H9 (cell line): ENCODE results near the gene PPFIA2. TPM values are rescaled to one million over a fixed set of nuclear protein-coding genes. Genes with fewer than 3 reads are reported as not detected.
A peak's percentile ranks its signal among the peaks of the same experiment; 100 is the strongest.

Experiments
- DNase-seq: peaks from one replicate; pipeline ENCODE4 v3.0.0-alpha.2; 2017
- H2AFZ ChIP-seq: one replicate; pipeline ENCODE4 v1.6.1; 2013; ENCODE audit warnings: mild to moderate bottlenecking, low read length, control low read depth, moderate library complexity
- H2AK5ac ChIP-seq: 2 replicates; pipeline ENCODE4 v1.6.1; 2013; ENCODE audit warnings: low read length, control low read depth, mixed read lengths; ENCODE audit not compliant: insufficient read length
- H2BK120ac ChIP-seq: one replicate; pipeline ENCODE4 v1.6.1; 2013; ENCODE audit warnings: low read depth, mild to moderate bottlenecking, low read length, control low read depth, inconsistent platforms; ENCODE audit not compliant: poor library complexity, severe bottlenecking
- H2BK12ac ChIP-seq: 2 replicates; pipeline ENCODE4 v1.6.1; 2013; ENCODE audit warnings: low read length, control low read depth, mixed read lengths, low read depth; ENCODE audit not compliant: insufficient read length
- H2BK15ac ChIP-seq: 2 replicates; pipeline ENCODE4 v1.6.1; 2013; ENCODE audit warnings: low read depth, low read length, control low read depth
- H2BK20ac ChIP-seq: one replicate; pipeline ENCODE4 v1.6.1; 2013; ENCODE audit warnings: low read depth, mild to moderate bottlenecking, low read length, control low read depth, inconsistent platforms; ENCODE audit not compliant: poor library complexity, severe bottlenecking
- H2BK5ac ChIP-seq: 2 replicates; pipeline ENCODE4 v1.6.1; 2013; ENCODE audit warnings: low read length, control low read depth, mixed read lengths; ENCODE audit not compliant: insufficient read length
- H3K14ac ChIP-seq: 2 replicates; pipeline ENCODE4 v1.6.1; 2013; ENCODE audit warnings: low read length, control low read depth; ENCODE audit not compliant: insufficient read depth
- H3K18ac ChIP-seq: 2 replicates; pipeline ENCODE4 v1.6.1; 2013; ENCODE audit warnings: low read depth, mild to moderate bottlenecking, mixed read lengths, low read length, control low read depth; ENCODE audit not compliant: insufficient read length
- H3K23ac ChIP-seq: 2 replicates; pipeline ENCODE4 v1.6.1; 2013; ENCODE audit warnings: low read length, control low read depth, mixed read lengths, low read depth; ENCODE audit not compliant: insufficient read length
- H3K23me2 ChIP-seq: 2 replicates; pipeline ENCODE4 v1.6.1; 2013; ENCODE audit warnings: low read depth, mild to moderate bottlenecking, mixed read lengths, low read length, control low read depth; ENCODE audit not compliant: insufficient read length, poor library complexity, severe bottlenecking
- H3K27ac ChIP-seq: 2 replicates; pipeline ENCODE4 v1.5.1; 2013; ENCODE audit warnings: low read length, control low read depth, mixed read lengths, low read depth; ENCODE audit not compliant: insufficient read length
- H3K27me3 ChIP-seq: 2 replicates; pipeline ENCODE4 v1.6.1; 2013; ENCODE audit warnings: low read length, control low read depth, inconsistent platforms; ENCODE audit not compliant: insufficient read depth
- H3K4ac ChIP-seq: 2 replicates; pipeline ENCODE4 v1.6.1; 2013; ENCODE audit warnings: low read depth, mild to moderate bottlenecking, control low read depth, inconsistent platforms, low read length, moderate library complexity
- H3K4me1 ChIP-seq: 2 replicates; pipeline ENCODE4 v1.6.1; 2013; ENCODE audit warnings: low read length, control low read depth, inconsistent platforms; ENCODE audit not compliant: insufficient read depth
- H3K4me2 ChIP-seq: 2 replicates; pipeline ENCODE4 v1.6.1; 2013; ENCODE audit warnings: low read length, control low read depth, mixed read lengths; ENCODE audit not compliant: insufficient read length, insufficient read depth
- H3K56ac ChIP-seq: 2 replicates; pipeline ENCODE4 v1.6.1; 2013; ENCODE audit warnings: low read depth, mild to moderate bottlenecking, mixed read lengths, low read length, control low read depth; ENCODE audit not compliant: insufficient read length
- H3K79me1 ChIP-seq: 2 replicates; pipeline ENCODE4 v1.6.1; 2013; ENCODE audit warnings: low read depth, mild to moderate bottlenecking, moderate library complexity, low read length, control low read depth, inconsistent platforms; ENCODE audit not compliant: insufficient read depth, poor library complexity, severe bottlenecking
- H3K79me2 ChIP-seq: 2 replicates; pipeline ENCODE4 v1.6.1; 2013; ENCODE audit warnings: low read length, control low read depth, inconsistent platforms; ENCODE audit not compliant: insufficient read depth
- H3K9ac ChIP-seq: 2 replicates; pipeline ENCODE4 v1.6.1; 2013; ENCODE audit warnings: low read length, control low read depth, mixed read lengths; ENCODE audit not compliant: insufficient read length; ENCODE audit errors: extremely low read depth
- H3K9me3 ChIP-seq: one replicate; pipeline ENCODE4 v1.6.1; 2013; ENCODE audit warnings: low read depth, low read length, inconsistent platforms; ENCODE audit not compliant: control insufficient read depth
- H3T11ph ChIP-seq: one replicate; pipeline ENCODE4 v1.6.1; 2013; ENCODE audit warnings: mild to moderate bottlenecking, low read length, control low read depth, inconsistent platforms
- H4K20me1 ChIP-seq: one replicate; pipeline ENCODE4 v1.6.1; 2013; ENCODE audit not compliant: control insufficient read depth, insufficient read length, insufficient read depth
- H4K5ac ChIP-seq: 2 replicates; pipeline ENCODE4 v1.6.1; 2013; ENCODE audit warnings: low read depth, mild to moderate bottlenecking, mixed read lengths, low read length, control low read depth; ENCODE audit not compliant: insufficient read length
- H4K8ac ChIP-seq: replicated peaks from 2 replicates; pipeline ENCODE4 v1.6.1; 2013; ENCODE audit warnings: low read length, control low read depth, mixed read lengths, low read depth; ENCODE audit not compliant: insufficient read length
- H4K91ac ChIP-seq: 2 replicates; pipeline ENCODE4 v1.6.1; 2013; ENCODE audit warnings: low read depth, mild to moderate bottlenecking, moderate library complexity, mixed read lengths, low read length, control low read depth; ENCODE audit not compliant: insufficient read length
- H3K27ac Mint-ChIP-seq, 3 experiments: 2 replicates in 2 of 3; 3 replicates in 1 of 3; pipeline ENCODE4 v1.8.0; 2020 to 2021; ENCODE audit warnings: mixed read lengths in 3 of 3, mild to moderate bottlenecking in 1 of 3, moderate library complexity in 1 of 3
- H3K27me3 Mint-ChIP-seq: 2 replicates; pipeline ENCODE4 v1.8.0; 2021; ENCODE audit warnings: low read depth, mild to moderate bottlenecking, moderate library complexity, mixed read lengths
- H3K36me3 Mint-ChIP-seq, 3 experiments: 2 replicates in 2 of 3; 3 replicates in 1 of 3; pipeline ENCODE4 v1.8.0; 2020 to 2021; ENCODE audit warnings: low read depth in 3 of 3, mixed read lengths in 3 of 3; ENCODE audit not compliant: insufficient read depth in 1 of 3
- H3K4me1 Mint-ChIP-seq, 2 experiments: 2 replicates each; pipeline ENCODE4 v1.8.0; 2020; ENCODE audit warnings: mixed read lengths in 2 of 2
- H3K4me3 Mint-ChIP-seq, 2 experiments: 2 replicates in 1 of 2; 3 replicates in 1 of 2; pipeline ENCODE4 v1.8.0; 2020 to 2021; ENCODE audit warnings: mild to moderate bottlenecking in 2 of 2, mixed read lengths in 2 of 2, moderate library complexity in 1 of 2
- H3K9me3 Mint-ChIP-seq, 2 experiments: 2 replicates in 1 of 2; 3 replicates in 1 of 2; pipeline ENCODE4 v1.8.0; 2020; ENCODE audit warnings: mild to moderate bottlenecking in 2 of 2, mixed read lengths in 2 of 2, moderate library complexity in 1 of 2
- WGBS: extraction: QIAGEN DNeasy Blood & Tissue Kit; methylation state at CpG from one replicate; pipeline ENCODE4 v1.1.7; 2013; ENCODE audit warnings: missing lambda C conversion rate, low lambda C conversion rate, mixed read lengths; ENCODE audit not compliant: insufficient read length; ENCODE audit errors: extremely low coverage; 5-methylcytosine and 5-hydroxymethylcytosine counted together
- total RNA-seq: library from RNA; stranded (reverse); gene quantifications from 2 replicates; pipeline ENCODE4 v1.2.1, GENCODE V29; 2021
- TF ChIP-seq, protein P1 (sequence below): fragments of 200-600 bp; sonication (generic); conservative IDR thresholded peaks from 3 replicates; pipeline ENCODE4 v1.8.0; 2021; ENCODE audit warnings: antibody characterized with exemption, mild to moderate bottlenecking

Gene PPFIA2
- total RNA-seq, 1 experiment from 2014 or later = 1.3 TPM

GRCh38 chr12:81627336-81628189 lies 131.6 kb downstream of the PPFIA2 start:
- no peak overlapping the region for H2BK120ac ChIP-seq
- no peak overlapping the region for H2AFZ ChIP-seq
- no peaks in the 10 kb centered on the region; the same call in 1 of the 2 replicates for H3K27me3 Mint-ChIP-seq
- no peaks in the 10 kb centered on the region for H3K4me1 ChIP-seq
- TF ChIP-seq, protein P1, sequence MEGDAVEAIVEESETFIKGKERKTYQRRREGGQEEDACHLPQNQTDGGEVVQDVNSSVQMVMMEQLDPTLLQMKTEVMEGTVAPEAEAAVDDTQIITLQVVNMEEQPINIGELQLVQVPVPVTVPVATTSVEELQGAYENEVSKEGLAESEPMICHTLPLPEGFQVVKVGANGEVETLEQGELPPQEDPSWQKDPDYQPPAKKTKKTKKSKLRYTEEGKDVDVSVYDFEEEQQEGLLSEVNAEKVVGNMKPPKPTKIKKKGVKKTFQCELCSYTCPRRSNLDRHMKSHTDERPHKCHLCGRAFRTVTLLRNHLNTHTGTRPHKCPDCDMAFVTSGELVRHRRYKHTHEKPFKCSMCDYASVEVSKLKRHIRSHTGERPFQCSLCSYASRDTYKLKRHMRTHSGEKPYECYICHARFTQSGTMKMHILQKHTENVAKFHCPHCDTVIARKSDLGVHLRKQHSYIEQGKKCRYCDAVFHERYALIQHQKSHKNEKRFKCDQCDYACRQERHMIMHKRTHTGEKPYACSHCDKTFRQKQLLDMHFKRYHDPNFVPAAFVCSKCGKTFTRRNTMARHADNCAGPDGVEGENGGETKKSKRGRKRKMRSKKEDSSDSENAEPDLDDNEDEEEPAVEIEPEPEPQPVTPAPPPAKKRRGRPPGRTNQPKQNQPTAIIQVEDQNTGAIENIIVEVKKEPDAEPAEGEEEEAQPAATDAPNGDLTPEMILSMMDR = peak; percentile 80
- H4K8ac ChIP-seq = no peak overlapping the region
- no peak overlapping the region for H3K18ac ChIP-seq
- no peaks in the 10 kb centered on the region for H3K27me3 ChIP-seq
- no peaks in the 10 kb centered on the region for H3K79me1 ChIP-seq
- no peak overlapping the region for H3K4ac ChIP-seq
- peaks cover 5 to 7% of the 10 kb centered on the region in 2 experiments; a peak in 3 of 4 replicates for H3K4me1 Mint-ChIP-seq
- H4K5ac ChIP-seq = no peak overlapping the region
- no peaks in the 10 kb centered on the region for H3K79me2 ChIP-seq
- H3K23ac ChIP-seq = no peak overlapping the region
- no peaks in the 10 kb centered on the region for H3K23me2 ChIP-seq
- H2BK5ac ChIP-seq = no peak overlapping the region
- H3K36me3 Mint-ChIP-seq = no peaks in the 10 kb centered on the region
- no peak overlapping the region for H3T11ph ChIP-seq
- H4K91ac ChIP-seq = no peak overlapping the region
- H2BK12ac ChIP-seq = no peak overlapping the region
- no peak overlapping the region for H2BK20ac ChIP-seq
- no peak overlapping the region for H2AK5ac ChIP-seq
- DNase-seq = no peak
- H3K9ac ChIP-seq = no peak overlapping the region
- no peaks in the 10 kb centered on the region for H4K20me1 ChIP-seq
- H3K9me3 ChIP-seq = no peaks in the 10 kb centered on the region
- no peak overlapping the region for H3K56ac ChIP-seq
- no peak overlapping the region for H3K4me2 ChIP-seq
- H3K4me3 Mint-ChIP-seq = no peak overlapping the region
- no peak overlapping the region for H3K27ac ChIP-seq
- H3K9me3 Mint-ChIP-seq = no peaks in the 10 kb centered on the region
- no peak overlapping the region for H2BK15ac ChIP-seq
- no peak overlapping the region for H3K14ac ChIP-seq
- no peak overlapping the region for H3K27ac Mint-ChIP-seq
- WGBS = no CpG with 5 or more reads among the region's 4 CpGs
